Mucosa of gallbladder (tissue), 1 donor: ENCODE data around the gene TAX1BP1. TPM values are rescaled to one million over a fixed set of nuclear protein-coding genes. Genes with fewer than 3 reads are reported as not detected.
"Not testable (repeated sequence)": the region's sequence is repeated elsewhere in the genome, so short reads cannot be mapped to it uniquely, and the experiment has no call there.

Experiments used
- DNase-seq: peaks from one replicate; pipeline ENCODE4 v3.0.0-alpha.2; 2020; ENCODE audit warnings: low spot score
- total RNA-seq: library from RNA; stranded (reverse); gene quantifications from one replicate; pipeline ENCODE4 v1.2.1, GENCODE V29; 2021
- donor health status: DM: no; HTN: no; CAD: no.

Gene TAX1BP1
- total RNA-seq, 1 donor from 2014 or later = 159 TPM

GRCh38 chr7:27739301-27739908, 557 bp upstream of the TAX1BP1 start:
- DNase-seq = no peak

DNA sequence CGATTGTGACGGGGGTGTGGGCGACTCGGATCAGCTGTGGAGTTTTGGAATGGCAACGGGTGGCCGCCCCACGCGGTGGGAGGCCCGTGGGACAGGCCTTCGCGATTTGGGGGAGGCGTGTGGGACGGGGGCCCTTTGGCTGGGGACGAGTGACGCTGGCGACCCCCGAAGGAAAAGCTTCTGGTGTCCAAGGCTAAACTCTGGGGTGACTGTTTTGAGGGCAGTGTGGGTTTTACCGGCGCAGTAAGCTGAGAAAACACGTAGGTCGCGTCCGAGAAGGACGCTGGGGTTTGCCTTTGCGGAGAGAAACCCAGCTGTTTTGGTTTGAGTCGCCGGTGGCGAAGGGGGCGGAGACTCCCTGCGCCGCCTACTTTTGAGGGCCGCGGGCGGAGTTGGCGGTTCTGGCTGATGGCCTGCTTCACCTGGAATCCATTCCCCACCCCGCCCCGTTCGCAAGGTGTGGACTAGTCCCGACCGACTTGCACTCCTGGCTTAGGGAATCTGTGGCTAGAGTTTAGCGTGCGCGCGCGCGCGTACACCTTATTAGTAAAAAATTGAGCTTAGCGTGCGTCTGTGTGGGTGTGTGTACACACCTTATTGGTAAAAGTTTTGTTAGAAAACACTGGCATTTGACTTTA, 606 bp downstream of the TAX1BP1 start:
- peak; percentile 94 for DNase-seq

GRCh38 chr7:27742091-27742710, 2.2 kb downstream of the TAX1BP1 start:
- DNase-seq = not testable (repeated sequence)

- no peak for DNase-seq
Measured at GRCh38 chr7:27745064-27745583, 5.2 kb downstream of the TAX1BP1 start.

GRCh38 chr7:27746486-27746885, 6.5 kb downstream of the TAX1BP1 start:
- DNase-seq = no peak

GRCh38 chr7:27746978-27747377, 7.0 kb downstream of the TAX1BP1 start:
- DNase-seq = no peak

- DNase-seq = no peak
Measured at GRCh38 chr7:27747589-27748368, 7.8 kb downstream of the TAX1BP1 start.

GRCh38 chr7:27750316-27750715, 10.4 kb downstream of the TAX1BP1 start:
- no peak for DNase-seq

DNA sequence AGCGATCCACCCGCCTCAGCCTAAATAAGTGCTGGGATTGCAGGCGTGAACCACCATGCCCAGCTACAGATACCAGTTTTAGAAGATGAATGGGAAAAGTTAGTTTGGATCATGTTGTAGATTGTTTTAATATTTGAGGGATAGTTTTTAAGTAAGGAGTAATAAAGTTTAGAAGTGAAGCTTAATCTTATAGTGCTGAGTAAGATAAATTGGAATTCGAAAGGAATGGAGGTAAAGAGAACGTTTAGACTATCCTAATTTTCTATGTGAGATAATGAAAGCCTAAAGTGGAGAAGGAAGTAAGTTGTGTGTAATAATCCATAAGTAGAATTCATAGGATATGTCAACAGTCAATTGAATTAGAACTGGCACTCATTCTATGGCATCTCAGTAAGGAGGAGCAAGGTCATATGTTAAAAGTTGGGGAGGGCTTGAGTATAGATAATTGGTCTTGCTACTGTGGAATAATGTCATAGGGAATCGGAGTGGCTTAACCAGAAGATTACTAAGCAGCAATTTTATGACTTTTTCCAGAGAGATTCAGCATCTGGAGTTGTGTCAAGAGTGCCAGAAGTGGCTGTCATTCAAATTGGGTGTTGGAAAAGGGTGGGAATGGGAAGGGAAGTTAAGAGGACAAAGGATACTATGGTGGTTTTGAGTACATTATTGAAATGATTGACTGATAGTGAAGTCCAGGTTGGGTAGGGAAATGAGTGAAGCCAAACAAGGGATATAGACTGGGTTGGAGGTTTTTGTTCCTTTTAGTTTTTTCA, 12.1 kb downstream of the TAX1BP1 start:
- no peak for DNase-seq

- no peak for DNase-seq
Measured at GRCh38 chr7:27753863-27754262, 13.9 kb downstream of the TAX1BP1 start.

DNA sequence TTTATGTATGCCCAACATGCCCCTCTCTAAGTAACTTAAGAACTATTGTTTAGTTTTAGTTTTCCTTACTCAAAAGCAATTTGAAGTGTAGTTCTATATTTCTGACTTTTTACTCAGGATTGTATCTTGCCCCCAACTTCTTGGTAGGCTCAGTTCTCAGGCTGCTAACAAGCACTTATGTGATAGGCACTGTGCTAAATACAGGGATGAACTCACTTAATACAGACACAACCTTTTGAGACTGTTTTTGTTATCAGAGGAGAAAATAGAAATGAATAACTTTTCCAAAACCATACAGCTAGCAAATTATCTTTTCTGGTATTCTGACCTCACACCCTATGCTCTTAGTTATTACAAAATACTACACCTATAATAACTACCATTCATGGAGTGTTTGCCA, 16.3 kb downstream of the TAX1BP1 start:
- DNase-seq = no peak

DNA sequence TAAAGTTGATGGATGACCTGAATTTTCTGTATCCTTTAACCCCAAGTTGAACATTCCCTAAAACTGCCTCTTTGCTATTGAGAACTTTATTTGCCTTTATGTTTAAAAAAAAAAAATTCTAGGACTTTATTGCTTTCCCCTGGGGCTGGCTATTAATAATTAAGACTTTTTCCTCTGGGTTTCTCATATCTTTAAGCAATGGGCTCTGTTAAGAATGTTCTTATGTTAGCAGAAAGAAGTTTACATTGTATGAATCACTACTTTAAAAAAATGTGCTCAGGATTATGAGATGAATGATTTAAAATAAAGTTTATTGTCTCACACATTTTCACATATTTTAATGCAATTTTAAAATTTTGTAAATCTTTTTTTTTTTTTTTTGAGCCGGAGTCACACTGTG, 19.5 kb downstream of the TAX1BP1 start:
- no peak for DNase-seq

GRCh38 chr7:27762062-27762461, 22.1 kb downstream of the TAX1BP1 start:
- no peak for DNase-seq

DNA sequence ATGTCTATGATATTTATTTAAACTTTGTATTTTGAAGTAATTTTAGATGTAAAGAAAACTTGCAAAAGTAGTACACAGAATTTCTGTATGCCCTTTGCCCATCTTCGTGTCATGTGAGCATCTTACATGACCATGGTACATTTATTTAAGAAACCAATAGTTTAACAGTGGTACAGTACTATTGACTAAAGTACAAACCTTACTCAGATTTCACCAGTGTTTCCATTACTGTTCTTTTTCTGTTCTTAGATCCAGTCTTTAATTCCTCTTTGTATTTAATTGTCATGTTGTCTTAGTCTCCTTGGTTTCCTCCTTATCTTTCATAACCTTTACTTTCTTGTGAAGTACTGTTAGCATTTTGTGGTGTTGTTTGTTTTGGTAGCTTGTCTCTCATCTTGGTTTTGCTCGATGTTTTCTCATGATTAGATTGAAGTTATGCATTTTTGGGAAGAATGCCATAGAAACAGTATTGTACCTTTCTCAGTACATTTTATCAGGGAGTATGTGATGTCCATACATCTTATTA, 24.1 kb downstream of the TAX1BP1 start:
- DNase-seq = no peak

DNA sequence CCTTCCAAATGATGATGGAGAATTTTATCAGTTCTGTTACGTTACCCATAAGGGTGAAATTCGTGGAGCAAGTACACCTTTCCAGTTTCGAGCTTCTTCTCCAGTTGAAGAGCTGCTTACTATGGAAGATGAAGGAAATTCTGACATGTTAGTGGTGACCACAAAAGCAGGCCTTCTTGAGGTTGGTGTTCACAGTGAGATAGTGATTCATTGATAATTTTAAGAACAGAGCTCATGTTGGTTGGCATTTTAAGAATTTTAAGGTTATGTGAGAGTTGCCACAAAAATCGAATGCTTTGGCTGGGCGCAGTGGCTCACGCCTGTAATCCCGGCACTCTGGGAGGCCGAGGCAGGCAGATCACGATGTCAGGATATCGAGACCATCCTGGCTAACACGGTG, 25.9 kb downstream of the TAX1BP1 start:
- DNase-seq = no peak

DNA sequence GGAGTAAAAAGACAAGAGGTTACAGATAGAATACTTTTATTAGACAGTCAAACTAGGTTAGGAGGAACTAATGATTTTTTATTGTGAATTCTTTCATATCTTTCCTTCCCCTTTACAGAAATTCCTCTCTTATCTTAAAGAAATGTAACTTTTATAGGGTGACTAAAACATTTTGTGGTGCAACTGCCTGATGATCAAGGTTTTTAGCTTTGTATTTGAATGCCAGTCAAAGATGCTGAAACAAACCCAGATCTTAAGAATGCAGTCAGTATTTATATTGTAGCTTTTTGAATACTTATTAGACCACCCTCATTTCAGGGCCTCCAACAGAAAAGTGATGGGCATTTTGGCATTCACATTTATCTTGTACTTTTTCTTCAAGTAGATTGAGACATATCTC, 27.4 kb downstream of the TAX1BP1 start:
- no peak for DNase-seq

GRCh38 chr7:27771111-27771510, 31.1 kb downstream of the TAX1BP1 start:
- no peak for DNase-seq

GRCh38 chr7:27774717-27775328, 34.9 kb downstream of the TAX1BP1 start:
- DNase-seq = no peak

DNA sequence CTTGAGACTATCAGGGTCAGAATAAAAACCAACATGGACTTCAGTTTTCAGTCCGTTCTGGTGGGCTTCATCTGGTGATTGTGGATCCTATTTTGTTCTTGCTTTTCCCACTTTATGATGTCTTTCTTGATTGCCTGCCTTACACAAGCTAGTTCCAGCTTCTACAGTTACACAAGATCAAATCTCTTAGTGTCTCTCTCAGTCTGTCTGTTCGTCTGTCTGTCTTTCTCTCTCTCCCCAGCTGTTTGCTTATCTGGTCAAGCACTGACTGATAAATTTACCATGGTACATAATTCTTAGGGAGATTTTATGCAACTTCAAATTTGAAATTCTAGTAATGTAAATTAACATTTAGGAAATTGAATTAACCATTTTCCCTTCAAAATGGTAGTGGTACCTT, 35.8 kb downstream of the TAX1BP1 start:
- DNase-seq = no peak

DNA sequence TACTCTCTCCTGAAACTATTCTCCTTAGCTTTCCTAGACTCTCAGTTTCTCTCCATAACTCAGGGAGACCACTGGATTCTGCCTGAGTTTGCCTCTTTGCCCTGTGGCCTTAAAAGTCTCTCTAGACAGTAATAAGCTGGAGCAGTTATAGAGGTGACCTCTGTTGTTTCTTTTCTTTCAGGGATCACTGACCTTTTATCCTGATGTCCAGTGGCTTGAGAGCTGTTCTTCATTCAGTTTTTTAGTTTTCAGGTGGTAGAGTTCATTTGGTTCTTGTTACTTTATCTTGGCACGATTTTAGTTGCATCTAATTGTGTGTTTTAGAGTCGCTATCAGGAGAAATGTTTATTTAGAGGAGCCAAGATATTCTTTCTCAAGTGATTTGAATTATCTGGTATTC, 37.7 kb downstream of the TAX1BP1 start:
- no peak for DNase-seq

- no peak for DNase-seq
Measured at GRCh38 chr7:27779873-27780272, 39.9 kb downstream of the TAX1BP1 start.
